ENCODE data around the gene RPL23.

GRCh38 chr17:38857271-38857670 lies 3.8 kb upstream of the RPL23 start:
- no peak for TF ChIP-seq CTCF (IDR thresholded peaks at IDR 0.05)
- no peak for TF ChIP-seq POLR2A (IDR thresholded peaks at IDR 0.05)

Measured in suprapubic skin (tissue), 3 donors.